ENCODE results near the gene CLUH. TPM values are rescaled to one million over a fixed set of nuclear protein-coding genes. Genes with fewer than 3 reads are reported as not detected.

CLUH gene
- total and polyA plus RNA-seq, 12 donors: 55.6 to 198 (median 167) TPM

- no peaks in the 10 kb centered on the region for H3K9me3 ChIP-seq
- no peak overlapping the region for H3K4me3 ChIP-seq
- ATAC-seq: no peak
- peaks cover 0 to 4% (median 4%) of the 10 kb centered on the region in 9 donors for H3K4me1 ChIP-seq
- no peak for DNase-seq
- H3K36me3 ChIP-seq: no peaks in the 10 kb centered on the region
- H3K27me3 ChIP-seq: peaks cover 5 to 88% (median 73%) of the 10 kb centered on the region in 7 donors
- TF ChIP-seq CTCF (IDR thresholded peaks at IDR 0.05): no peak
- intact Hi-C loops (cut with DNase I): no loop called here
- no peak overlapping the region for H3K27ac ChIP-seq
- 85 to 91% methylated on average over 2 of the region's 2 CpGs for WGBS, 2 donors
Measured at GRCh38 chr17:2750721-2751120, 39.2 kb upstream of the CLUH start.

GRCh38 chr17:2749784-2750181 lies 38.2 kb upstream of the CLUH start:
- WGBS, 2 donors: 1 to 2% methylated on average over 35 of the region's 35 CpGs
- ATAC-seq (peak; percentile 88 to 96 (median 94)), DNase-seq (peak; percentile 57 to 74)

GRCh38 chr17:2749058-2749783 lies 37.7 kb upstream of the CLUH start, which contains the start of gene CCDC92B:
CCDC92B (minus strand) TSS chr17:2749652; CDS start chr17:2735145, 14,507 bp downstream.
- DNase-seq (no peak), ATAC-seq (peak in 1 of 8 donors; percentile 13)
- TF ChIP-seq CTCF (IDR thresholded peaks at IDR 0.05): no peak
- intact Hi-C loops (cut with DNase I): no loop called here
- H3K4me3 ChIP-seq: peak within 1 kb of the TSS in 5 of 10 donors; percentile 1 to 35 (median 22)
- H3K4me1 ChIP-seq: peaks cover 0 to 4% (median 0%) of the 10 kb centered on the region in 9 donors
- no peak within 1 kb of the TSS for H3K27ac ChIP-seq
- WGBS, 2 donors: 4% methylated on average over 53 to 74 of the region's 76 CpGs
- no peaks in the 10 kb centered on the region for H3K9me3 ChIP-seq
- H3K27me3 ChIP-seq: peaks cover 3 to 87% (median 61%) of the 10 kb centered on the region in 7 donors
- H3K36me3 ChIP-seq: no peaks in the 10 kb centered on the region

More at GRCh38 chr17:2749784-2750181, 38.2 kb upstream of the CLUH start:
- Histone ChIP-seq H3K36me3 (no peaks in the 10 kb centered on the region), H3K4me1 (peaks cover 0 to 4% (median 0%) of the 10 kb centered on the region in 9 donors), H3K4me3 (peak overlapping the region in 5 of 10 donors; percentile 1 to 35 (median 22)), H3K27me3 (peaks cover 5 to 87% (median 66%) of the 10 kb centered on the region in 7 donors), H3K9me3 (no peaks in the 10 kb centered on the region), H3K27ac (no peak overlapping the region)
- intact Hi-C loops (cut with DNase I): no loop called here
- no peak for TF ChIP-seq CTCF (IDR thresholded peaks at IDR 0.05)

- no peak overlapping the region for H3K4me3 ChIP-seq
- peaks cover 0 to 4% (median 0%) of the 10 kb centered on the region in 9 donors for H3K4me1 ChIP-seq
- H3K27ac ChIP-seq: peak overlapping the region in 1 of 10 donors; percentile 26
- H3K36me3 ChIP-seq: no peaks in the 10 kb centered on the region
- WGBS, 2 donors: 30 to 31% methylated on average over 11 of the region's 11 CpGs
- peak in 1 of 2 donors; percentile 42 for DNase-seq
- peak in 6 of 8 donors; percentile 34 to 78 (median 68) for ATAC-seq
- no peaks in the 10 kb centered on the region for H3K9me3 ChIP-seq
- TF ChIP-seq CTCF (IDR thresholded peaks at IDR 0.05): no peak
- H3K27me3 ChIP-seq: peaks cover 0 to 58% (median 46%) of the 10 kb centered on the region in 7 donors
- intact Hi-C loops (cut with DNase I): no loop called here
Measured at GRCh38 chr17:2745317-2746037, 33.9 kb upstream of the CLUH start.
